Thyroid gland (tissue), 4 donors: ENCODE results near the gene MLANA. TPM values are rescaled to one million over a fixed set of nuclear protein-coding genes. Genes with fewer than 3 reads are reported as not detected.

ENCODE experiments used
- DNase-seq, 2 donors: peaks; one replicate each; pipeline ENCODE4 v3.0.0-alpha.2; 2019
- H3K27ac ChIP-seq, 3 donors: fragments of 200-600 bp; sonication (generic); 1 replicate in 2 of 3; 2 replicates in 1 of 3; pipeline ENCODE4 v1.5.1; 2016 to 2019; ENCODE audit warnings: mild to moderate bottlenecking in 1 of 3, moderate library complexity in 1 of 3
- H3K27me3 ChIP-seq: fragments of 200-600 bp; sonication (generic); one replicate; pipeline ENCODE4 v1.5.1; 2019
- H3K36me3 ChIP-seq, 2 donors: fragments of 200-600 bp; sonication (generic); one replicate each; pipeline ENCODE4 v1.5.1; 2016 to 2019
- H3K4me1 ChIP-seq, 2 donors: fragments of 200-600 bp; sonication (generic); one replicate each; pipeline ENCODE4 v1.5.1; 2017 to 2019
- H3K4me3 ChIP-seq, 3 donors: fragments of 200-600 bp; sonication (generic); replicated peaks in 1 of 3; 1 replicate in 2 of 3; 2 replicates in 1 of 3; pipeline ENCODE4 v1.5.1; 2016; ENCODE audit warnings: mild to moderate bottlenecking in 1 of 3
- H3K9me3 ChIP-seq: fragments of 200-600 bp; sonication (generic); one replicate; pipeline ENCODE4 v1.5.1; 2017
- CTCF ChIP-seq, 6 experiments: fragments of 200-600 bp in 3 of 6; fragments of 450-650 bp in 3 of 6; sonication (generic) in 3 of 6; IDR thresholded peaks; one replicate each; pipeline ENCODE4 v1.5.1; 2016 to 2019; ENCODE audit warnings: antibody characterized with exemption in 6 of 6, mild to moderate bottlenecking in 2 of 6, inconsistent platforms in 1 of 6, moderate library complexity in 1 of 6
- POLR2A ChIP-seq, 2 donors: fragments of 450-650 bp; IDR thresholded peaks; one replicate each; pipeline ENCODE4 v1.6.1; 2017; ENCODE audit warnings: antibody characterized with exemption in 2 of 2, mild to moderate bottlenecking in 2 of 2, moderate library complexity in 1 of 2
- WGBS, 2 donors: methylation state at CpG; one replicate each; pipeline ENCODE4 v1.1.5; 2017; 5-methylcytosine and 5-hydroxymethylcytosine counted together
- intact Hi-C: fragments of 100-400 bp; cut with DNase I; formaldehyde crosslinking; loops from one replicate; pipeline ENCODE4 v1.15.1; 2023
- total RNA-seq, 4 donors: library from RNA; depleted of rRNA; stranded (reverse); fragments of >200 nt; gene quantifications; one replicate each; pipeline ENCODE4 v1.2.3, GENCODE V29; 2016

The MLANA gene
- total RNA-seq, 4 donors from 2014 or later, result not detected

DNA sequence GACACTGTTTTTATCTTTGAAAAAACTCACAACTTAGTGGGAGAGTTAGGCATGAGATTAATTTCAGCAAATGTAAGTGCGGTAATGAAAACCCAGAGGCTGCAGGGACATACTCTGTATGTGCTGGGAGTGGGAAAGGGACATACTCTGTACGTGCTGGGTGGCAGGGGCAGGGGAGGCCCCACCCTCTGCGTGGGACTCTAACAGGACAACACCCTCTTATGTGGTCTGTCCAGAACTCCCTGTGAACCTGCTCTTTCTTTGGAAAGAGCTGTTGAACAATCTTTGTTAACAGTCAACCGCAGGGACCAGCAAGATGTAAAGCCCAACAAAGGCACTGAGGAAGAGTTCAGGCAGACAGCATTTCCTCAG lies 2.4 kb downstream of the MLANA start:
- Histone ChIP-seq H3K27ac (no peak overlapping the region), H3K4me1 (peaks cover 12 to 18% of the 10 kb centered on the region in 2 donors), H3K9me3 (no peaks in the 10 kb centered on the region), H3K27me3 (no peaks in the 10 kb centered on the region), H3K36me3 (no peaks in the 10 kb centered on the region), H3K4me3 (no peak overlapping the region)
- WGBS, 2 donors, result 82% methylated on average over 4 of the region's 4 CpGs
- TF ChIP-seq POLR2A (IDR thresholded peaks at IDR 0.05), result no peak
- no peak for TF ChIP-seq CTCF (IDR thresholded peaks at IDR 0.05)
- DNase-seq, result no peak
- intact Hi-C loops, result no loop called here

DNA sequence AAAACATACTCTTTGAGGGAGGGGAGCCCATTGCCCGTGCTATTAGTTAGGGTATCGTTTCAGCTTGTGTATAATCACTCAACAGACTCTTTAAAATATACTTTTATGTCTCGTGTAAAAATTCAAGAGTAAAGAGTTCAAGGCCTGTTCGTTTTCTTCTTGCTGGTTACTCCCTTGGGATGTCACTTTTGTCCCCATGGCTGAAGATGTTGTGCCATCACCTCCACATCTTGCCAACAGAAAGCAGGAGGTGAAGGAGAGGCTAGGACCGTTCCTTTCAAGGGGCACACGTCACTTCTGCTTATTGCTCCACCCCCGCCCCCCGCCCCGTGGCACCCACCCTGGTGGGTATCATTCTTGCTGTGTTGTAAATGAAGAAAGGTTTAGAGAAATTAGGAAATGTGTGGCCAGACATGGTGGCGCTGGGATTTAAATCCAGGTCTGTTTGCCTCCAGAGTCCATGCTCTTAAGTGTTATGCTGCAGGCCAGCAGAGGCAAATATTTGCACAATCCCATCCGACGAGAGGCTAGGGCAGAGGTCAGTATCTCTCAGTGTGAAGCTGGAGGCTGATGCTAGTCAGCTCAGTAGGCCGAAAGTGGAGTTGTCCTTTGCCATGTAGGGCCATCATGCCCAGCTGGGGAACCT lies 3.0 kb downstream of the MLANA start:
- intact Hi-C loops, result no loop called here
- WGBS, 2 donors, result 88 to 90% methylated on average over 13 of the region's 13 CpGs
- Histone ChIP-seq H3K4me3 (no peak overlapping the region), H3K4me1 (peaks cover 12 to 18% of the 10 kb centered on the region in 2 donors), H3K27ac (no peak overlapping the region), H3K36me3 (no peaks in the 10 kb centered on the region), H3K9me3 (no peaks in the 10 kb centered on the region), H3K27me3 (no peaks in the 10 kb centered on the region)
- DNase-seq, result no peak
- TF ChIP-seq POLR2A (IDR thresholded peaks at IDR 0.05), result no peak
- no peak for TF ChIP-seq CTCF (IDR thresholded peaks at IDR 0.05)

DNA sequence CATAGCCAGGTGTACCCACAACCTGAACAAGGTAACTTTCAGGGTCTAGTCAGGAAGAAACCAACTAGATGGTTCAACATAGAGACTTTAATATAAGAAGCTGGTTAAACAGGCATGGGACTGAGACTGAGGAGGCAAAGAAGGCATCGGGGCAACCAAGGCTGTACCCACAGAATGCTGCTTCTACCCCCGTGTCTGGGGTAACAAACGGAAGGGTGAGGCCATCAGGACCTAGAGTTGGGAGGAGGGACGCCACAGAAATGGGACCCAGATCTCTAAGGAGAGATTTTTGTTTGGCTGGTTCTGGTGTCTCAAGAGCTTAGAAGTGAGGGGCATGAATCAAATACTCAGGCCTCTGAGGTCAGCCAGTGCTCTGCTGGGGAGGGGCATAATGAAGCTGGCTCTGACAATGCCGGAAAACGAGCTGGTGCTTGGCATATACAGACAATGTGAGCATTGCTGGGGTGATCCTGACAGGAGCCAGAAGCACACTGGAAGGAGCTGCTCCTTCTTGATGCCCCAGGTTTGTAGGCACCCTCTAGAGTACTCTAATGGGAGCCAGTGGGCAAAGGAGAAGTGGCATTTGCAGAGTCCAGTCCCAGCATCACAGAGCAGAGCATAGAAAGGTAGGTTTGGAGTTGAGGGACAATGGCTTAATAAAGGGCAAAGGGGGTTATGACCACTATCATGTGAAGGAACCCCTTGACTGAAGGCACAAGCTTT lies 3.7 kb downstream of the MLANA start:
- no peak for DNase-seq
- no peak for TF ChIP-seq CTCF (IDR thresholded peaks at IDR 0.05)
- no peak for TF ChIP-seq POLR2A (IDR thresholded peaks at IDR 0.05)
- intact Hi-C loops, result no loop called here
- H3K4me3 ChIP-seq, result no peak overlapping the region
- no peaks in the 10 kb centered on the region for H3K27me3 ChIP-seq
- WGBS, 2 donors, result 91 to 94% methylated on average over 6 of the region's 6 CpGs
- peak overlapping the region in 1 of 3 donors; percentile 95 for H3K27ac ChIP-seq
- no peaks in the 10 kb centered on the region for H3K36me3 ChIP-seq
- H3K9me3 ChIP-seq, result no peaks in the 10 kb centered on the region
- H3K4me1 ChIP-seq, result peaks cover 12 to 18% of the 10 kb centered on the region in 2 donors

DNA sequence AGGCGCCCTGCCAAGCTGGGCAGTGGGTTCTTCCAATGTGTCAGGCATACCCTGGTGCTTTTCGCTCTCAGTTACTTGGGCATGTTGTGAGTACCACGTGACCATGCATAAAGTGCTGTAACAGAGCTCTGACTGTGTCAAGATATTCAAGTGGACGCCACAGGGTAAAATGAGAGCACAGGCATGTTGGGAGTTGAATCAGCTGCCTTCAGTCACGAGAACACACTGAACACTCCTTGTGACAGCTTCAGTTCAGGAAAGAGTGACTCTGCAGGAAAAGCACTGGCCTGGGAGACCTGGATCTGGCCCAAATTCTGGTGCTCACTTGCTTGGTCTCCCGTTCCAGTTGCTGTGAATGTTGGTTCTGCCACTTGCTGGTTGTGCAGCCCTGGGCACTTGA lies 5.1 kb downstream of the MLANA start:
- Histone ChIP-seq H3K36me3 (no peaks in the 10 kb centered on the region), H3K27ac (peak overlapping the region; percentile 82 to 95 (median 88)), H3K9me3 (no peaks in the 10 kb centered on the region), H3K27me3 (no peaks in the 10 kb centered on the region), H3K4me3 (no peak overlapping the region), H3K4me1 (peaks cover 12 to 18% of the 10 kb centered on the region in 2 donors)
- 37 to 49% methylated on average over 5 to 6 of the region's 6 CpGs for WGBS, 2 donors
- intact Hi-C loops, result no loop called here
- DNase-seq, result peak; percentile 97 to 98
- TF ChIP-seq CTCF (IDR thresholded peaks at IDR 0.05) (peak in 1 of 6 experiments; percentile 11), POLR2A (IDR thresholded peaks at IDR 0.05) (peak in 1 of 2 donors; percentile 24)

GRCh38 chr9:5896863-5897262 lies 6.2 kb downstream of the MLANA start:
- TF ChIP-seq POLR2A (IDR thresholded peaks at IDR 0.05) (no peak), CTCF (IDR thresholded peaks at IDR 0.05) (no peak)
- Histone ChIP-seq H3K4me1 (peaks cover 12 to 18% of the 10 kb centered on the region in 2 donors), H3K9me3 (no peaks in the 10 kb centered on the region), H3K4me3 (no peak overlapping the region), H3K36me3 (no peaks in the 10 kb centered on the region), H3K27ac (peak overlapping the region; percentile 73 to 82 (median 81)), H3K27me3 (no peaks in the 10 kb centered on the region)
- intact Hi-C loops, result no loop called here
- 98 to 99% methylated on average over 4 of the region's 4 CpGs for WGBS, 2 donors
- no peak for DNase-seq
